Urothelium cell line (cell line): ENCODE data around the gene KLK5.
A peak's percentile ranks its signal among the peaks of the same experiment; 100 is the strongest.
"Not testable (repeated sequence)": the region's sequence is repeated elsewhere in the genome, so short reads cannot be mapped to it uniquely, and the experiment has no call there.

ENCODE experiments used
- DNase-seq: peaks from one replicate; pipeline ENCODE4 v3.0.0; 2011; ENCODE audit warnings: low spot score, mixed read lengths
- FAIRE-seq: peaks from 2 replicates; lab custom pipeline; 2011; peaks lifted over from hg19 to GRCh38; lab: Jason Lieb, UNC

The KLK5 gene, protein sequence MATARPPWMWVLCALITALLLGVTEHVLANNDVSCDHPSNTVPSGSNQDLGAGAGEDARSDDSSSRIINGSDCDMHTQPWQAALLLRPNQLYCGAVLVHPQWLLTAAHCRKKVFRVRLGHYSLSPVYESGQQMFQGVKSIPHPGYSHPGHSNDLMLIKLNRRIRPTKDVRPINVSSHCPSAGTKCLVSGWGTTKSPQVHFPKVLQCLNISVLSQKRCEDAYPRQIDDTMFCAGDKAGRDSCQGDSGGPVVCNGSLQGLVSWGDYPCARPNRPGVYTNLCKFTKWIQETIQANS

DNA sequence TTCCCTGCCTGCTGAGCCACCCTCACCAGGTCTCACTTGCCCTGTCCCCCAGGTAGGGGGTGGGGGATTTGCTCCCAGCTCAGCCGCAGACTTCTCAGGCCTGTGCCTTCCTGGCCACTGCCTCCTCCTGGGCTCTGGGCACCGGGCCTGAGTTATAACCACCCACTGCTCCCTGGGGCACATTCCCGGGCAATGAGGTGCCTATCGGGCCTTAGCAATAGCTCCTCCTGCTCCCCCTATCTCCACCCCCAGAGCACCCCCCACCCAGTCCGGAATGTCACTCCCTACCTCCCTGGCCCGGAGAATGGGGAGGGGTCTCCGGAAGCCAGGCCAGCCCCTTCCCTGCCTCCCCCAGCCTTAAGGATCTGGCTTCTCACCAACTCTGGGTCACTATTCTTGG lies at the start of gene KLK5:
Gene KLK5, minus strand, starts transcription at position 129 of the 400 bp plus-strand sequence. CDS start 381 bp downstream, outside the sequence.
- FAIRE-seq (no peak), DNase-seq (peak; percentile 33)

DNA sequence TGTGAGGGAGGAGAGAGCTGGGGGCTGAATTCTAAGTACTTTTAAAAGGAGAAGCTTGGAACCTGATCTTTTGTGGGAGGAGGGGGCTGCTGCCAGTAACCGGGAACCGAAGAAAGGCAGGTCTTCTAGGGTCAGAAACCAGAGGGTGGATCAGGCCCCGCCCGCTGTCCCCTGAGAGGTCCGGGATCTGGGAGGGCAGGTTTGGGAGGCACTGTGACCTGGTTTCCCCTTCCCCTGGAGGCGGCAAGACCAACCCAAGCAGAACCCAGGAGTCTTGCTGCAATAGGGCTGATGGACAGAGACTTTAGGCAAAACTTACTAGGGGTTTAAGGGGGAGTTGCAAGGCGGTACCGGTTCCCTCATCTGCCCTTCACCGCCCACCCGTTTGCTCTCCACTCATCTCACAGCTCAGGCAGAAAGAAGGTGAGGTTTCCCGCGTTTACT lies 49.3 kb upstream of the KLK5 start:
- no peak for FAIRE-seq
- DNase-seq: no peak

DNA sequence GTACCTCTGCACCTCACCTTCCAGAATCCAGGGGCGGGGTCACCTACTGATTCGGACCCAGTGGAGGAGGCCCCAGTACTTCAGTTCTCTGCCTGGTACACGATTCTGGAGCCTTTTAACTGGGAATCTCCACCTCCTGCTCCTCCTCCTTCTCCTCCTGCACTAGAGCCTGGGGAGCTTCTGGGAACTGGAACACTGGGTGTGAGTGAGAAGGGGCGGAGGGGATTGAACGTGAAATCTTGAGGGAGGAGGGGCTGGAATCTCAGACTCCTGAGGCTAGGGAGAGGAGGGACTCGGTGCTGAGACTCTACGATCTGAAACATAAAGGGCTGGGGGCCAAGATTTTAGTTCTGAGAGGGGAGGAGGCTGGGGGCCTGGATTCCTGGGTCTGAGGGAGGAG lies 48.7 kb upstream of the KLK5 start, which contains the start of gene KLK8:
Gene KLK8, minus strand, starts transcription at position 90 of the 400 bp plus-strand sequence. CDS start 437 bp downstream, outside the sequence.
- no peak for FAIRE-seq
- DNase-seq: no peak

DNA sequence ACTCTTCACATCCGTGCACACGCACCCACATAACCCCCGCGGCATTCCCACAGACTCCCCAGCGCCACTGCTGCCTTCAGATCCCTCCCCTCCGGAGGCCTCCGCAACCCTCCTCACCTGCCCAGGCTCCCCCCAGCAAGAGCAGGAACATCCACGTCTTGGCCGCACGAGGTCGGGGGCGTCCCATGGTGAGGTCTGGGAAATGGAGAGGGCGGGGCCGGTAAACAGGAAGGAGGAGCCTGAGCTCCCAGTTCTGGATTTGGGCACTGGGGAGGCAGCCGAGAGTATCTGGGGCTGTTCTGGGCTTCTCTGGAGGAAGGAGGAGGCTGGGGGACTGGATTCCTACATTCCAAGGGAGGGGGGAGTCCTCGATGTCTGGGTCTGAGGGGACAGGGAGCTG lies 48.1 kb upstream of the KLK5 start:
- no peak for DNase-seq
- FAIRE-seq: no peak

DNA sequence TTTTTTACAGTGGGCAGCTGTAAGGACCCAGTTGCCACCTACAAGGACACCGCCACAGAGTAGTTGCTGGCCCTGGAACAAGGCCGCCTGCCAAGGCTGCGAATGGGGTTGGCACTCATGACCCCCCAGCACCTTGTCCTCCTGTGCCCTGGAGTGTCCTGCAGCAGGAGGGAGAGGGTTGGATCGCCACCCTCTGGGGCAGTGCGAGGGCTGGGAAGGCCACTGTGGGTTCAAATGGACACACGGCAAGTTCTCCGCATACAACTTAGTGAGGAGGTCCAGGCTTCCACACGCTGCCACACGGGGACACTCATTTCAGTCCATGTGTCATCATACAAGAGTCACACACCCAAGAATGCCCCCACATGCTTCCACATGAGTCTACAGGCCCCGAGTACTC lies 47.6 kb upstream of the KLK5 start:
- DNase-seq (no peak), FAIRE-seq (peak; percentile 40)

DNA sequence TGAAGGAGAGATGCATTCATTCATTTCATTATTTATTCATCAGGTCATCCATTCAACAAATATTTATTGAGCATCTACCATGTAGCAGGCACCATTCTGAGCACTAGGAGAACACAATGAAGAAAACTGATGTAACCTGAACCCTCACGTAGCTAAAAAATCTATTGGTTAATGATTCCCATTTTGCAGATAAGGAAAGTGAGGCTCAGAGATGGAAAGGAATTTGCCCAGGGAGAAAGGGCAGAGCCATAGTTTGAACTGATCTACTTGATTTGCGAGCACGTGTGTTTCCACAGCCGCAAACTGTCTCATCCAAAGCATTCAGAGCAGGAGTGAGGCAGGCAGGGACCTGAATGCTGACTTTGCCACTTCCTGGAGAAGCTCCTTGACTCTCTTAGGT lies 45.8 kb upstream of the KLK5 start:
- no peak for FAIRE-seq
- no peak for DNase-seq

DNA sequence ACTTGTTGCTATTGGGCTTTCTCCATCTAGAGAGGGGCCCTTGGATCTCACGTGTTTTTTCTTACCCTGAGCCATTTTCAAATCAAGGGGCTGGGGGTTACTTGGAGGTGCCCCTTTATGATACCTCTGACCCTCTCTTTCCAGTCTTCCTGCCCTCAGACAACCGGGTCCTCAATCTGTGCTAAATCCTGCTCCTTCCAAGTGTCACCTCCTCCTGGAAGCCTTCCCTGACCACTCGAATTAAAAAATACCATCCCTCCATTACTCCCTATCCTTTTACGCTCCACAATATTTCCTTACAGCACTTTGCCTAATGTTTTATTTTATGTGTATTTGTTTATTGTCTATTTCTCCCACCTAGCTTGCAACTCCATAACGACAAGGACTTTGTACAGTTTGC lies 45.2 kb upstream of the KLK5 start:
- DNase-seq (no peak), FAIRE-seq (no peak)

DNA sequence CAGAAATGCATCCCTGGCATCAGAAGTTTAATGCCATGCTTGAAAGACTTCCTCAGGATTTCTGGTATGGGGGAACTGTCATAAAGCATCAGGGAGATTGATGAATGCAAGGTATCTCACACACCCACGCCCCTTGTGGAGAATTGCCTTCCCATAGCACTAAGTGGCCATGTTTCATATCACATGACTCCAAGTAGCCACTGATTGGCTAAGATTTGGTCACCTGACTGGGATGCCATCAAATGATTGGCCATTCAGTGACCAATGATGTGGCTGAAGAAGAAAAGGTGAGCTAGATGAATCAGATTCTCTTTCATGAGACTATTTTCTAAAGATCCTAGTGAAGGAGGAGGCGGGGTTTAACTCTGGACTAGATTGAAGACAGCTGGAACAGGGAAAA lies 41.3 kb upstream of the KLK5 start:
- no peak for FAIRE-seq
- DNase-seq: no peak

DNA sequence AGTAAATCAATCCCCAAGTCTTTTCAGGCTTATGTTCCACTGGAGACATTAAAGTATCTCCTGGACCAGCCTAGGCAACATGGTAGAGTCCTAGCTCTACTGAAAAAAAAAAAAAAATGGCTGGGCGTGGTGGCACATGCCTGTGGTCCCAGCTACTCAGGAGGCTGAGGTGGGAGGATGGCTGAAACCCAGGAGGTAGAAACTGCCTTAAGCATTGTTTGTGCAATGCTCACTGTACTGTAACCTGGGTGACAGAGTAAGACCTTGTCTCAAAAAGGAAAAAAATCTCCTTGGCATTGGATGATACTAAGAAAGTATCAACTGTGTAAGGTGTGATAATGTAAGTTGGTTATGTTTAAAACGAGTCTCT lies 39.8 kb upstream of the KLK5 start:
- FAIRE-seq (no peak), DNase-seq (no peak)

DNA sequence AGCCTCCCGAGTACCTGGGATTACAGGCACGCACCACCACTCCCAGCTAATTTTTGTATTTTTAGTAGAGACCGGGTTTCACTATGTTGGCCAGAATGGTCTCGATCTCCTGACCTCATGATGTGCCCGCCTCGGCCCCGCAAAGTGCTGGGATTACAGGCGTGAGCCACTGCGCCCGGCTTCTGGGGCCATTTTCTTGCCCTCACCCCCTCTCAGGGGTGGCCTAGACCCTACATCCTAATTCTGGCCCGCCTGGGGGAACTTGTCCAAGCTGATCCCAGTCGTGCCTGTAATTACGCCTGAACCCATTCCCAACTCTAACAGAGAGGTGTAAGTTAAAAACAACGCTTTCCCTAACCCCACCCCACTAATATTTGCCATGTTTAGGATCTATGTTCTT lies 31.6 kb upstream of the KLK5 start:
- not testable (repeated sequence) for FAIRE-seq, DNase-seq

DNA sequence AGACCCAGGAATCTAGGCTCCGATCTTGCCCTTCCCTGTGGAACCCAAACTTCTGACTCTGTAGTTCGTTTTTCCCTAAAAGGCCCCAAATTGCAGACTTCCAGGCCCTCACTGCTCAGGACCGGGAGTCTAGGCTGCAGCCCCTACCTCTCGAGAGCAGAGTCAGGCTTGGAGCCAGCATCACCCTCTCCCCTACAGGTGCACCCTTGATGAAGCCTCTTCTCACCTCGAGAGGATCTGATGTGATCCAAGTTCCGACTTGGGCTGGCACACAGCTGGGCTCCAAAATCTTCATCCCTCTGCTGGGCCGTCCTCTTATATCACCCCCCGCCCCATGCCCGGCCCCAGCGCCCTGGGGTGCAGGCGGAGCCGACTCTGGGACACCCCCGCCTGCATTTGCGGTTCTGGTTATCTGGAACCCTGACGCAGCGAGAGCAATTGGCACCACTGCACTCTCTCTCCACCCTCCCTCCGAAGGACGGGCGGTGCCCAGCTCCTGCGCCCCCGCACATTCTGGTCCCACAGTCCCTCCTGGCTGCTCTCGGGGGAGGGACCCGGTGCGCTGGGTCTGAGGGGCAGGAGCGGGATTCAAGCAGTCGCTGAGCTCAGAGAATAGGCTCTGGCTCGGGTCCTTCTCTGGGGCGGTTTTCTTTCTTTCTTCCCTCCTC lies 30.9 kb upstream of the KLK5 start, which contains the start of gene KLK7:
Gene KLK7, minus strand, starts transcription at position 293 of the 668 bp plus-strand sequence. CDS start 1,518 bp downstream, outside the sequence.
- DNase-seq (no peak), FAIRE-seq (no peak)

DNA sequence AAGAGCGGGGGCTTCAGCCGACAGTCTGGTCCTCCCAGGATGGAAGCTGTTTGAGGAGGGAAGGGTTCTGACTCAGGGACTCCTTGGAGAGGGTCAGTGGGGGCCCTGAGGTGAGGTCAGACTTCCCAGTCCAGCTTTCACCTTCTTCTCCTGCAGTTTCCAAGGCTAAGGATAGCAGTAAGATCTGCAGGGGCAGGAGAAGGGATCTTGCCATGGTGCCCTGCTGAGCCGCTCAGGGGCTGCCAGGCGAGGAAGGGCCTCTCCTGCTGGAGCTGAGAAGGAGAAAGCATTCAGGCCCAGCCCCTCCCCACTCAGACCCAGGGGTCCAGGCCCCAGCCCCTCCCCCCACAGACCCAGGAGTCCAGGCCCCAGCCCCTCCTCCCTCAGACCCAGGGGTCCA lies 29.3 kb upstream of the KLK5 start:
- DNase-seq (no peak), FAIRE-seq (no peak)

DNA sequence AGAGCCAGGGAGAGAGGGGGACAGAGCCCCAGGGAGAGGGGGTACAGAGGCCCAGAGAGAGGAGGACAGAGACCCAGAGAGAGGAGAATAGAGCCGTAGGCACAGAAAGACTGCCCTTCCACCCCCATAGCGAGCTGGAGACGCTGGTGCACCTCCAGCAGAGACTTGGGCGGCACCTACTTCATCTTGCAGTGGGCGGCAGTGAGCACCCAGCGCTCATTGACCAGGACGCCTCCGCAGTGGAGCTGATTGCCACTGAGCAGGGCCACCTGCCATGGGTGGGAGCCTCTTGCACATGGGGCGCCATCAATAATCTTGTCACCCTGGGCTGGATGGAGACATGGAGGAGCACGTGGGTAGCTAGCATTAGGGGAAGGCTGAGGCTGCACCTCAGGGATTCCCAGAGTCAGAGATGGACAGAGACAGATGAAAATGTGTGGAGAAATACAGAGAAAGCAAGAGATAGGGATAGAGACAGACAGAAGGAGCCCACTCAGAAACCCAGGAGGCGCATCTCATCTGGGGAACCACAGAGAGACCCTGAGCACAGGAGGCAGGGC lies 28.8 kb upstream of the KLK5 start:
- DNase-seq (no peak), FAIRE-seq (no peak)

DNA sequence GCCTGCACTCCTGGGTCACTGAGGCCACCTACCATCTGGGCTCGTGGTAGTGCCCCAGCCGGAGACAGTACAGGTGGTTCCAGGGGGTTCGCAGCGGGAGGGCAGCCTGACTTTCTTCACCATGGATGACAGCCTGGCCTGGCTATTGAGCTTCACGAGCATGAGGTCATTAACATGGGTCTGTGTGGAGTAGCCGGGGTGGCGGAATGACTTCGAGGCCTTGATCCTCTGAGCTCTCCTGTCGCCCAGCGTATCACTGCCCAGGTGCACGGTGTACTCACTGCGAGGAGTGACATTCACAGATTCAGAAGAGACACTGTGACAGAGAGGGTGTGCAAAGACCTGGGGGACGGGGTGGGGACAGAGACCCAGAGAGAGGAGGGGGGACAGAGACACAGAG lies 27.4 kb upstream of the KLK5 start:
- FAIRE-seq: no peak

DNA sequence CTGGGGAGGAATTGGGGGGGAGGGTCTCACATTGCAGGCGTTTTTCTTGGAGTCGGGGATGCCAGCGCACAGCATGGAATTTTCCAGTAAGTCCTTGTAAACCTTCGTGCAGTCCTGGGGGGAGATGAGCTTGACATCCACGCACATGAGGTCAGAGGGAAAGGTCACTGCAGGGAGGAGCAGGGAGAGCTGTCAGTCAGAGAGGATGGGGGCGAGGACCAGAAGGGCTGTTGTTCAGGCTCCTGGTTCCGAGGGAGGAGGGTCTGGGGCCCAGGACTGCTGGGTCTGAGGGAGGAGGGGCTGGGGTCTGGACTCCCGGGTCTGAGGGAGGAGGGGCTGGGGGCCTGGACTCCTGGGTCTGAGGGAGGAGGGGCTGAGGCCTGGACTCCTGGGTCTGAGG lies 26.9 kb upstream of the KLK5 start:
- FAIRE-seq (no peak), DNase-seq (no peak)

More for the DNA sequence above, 27.4 kb upstream of the KLK5 start:
- DNase-seq: no peak

DNA sequence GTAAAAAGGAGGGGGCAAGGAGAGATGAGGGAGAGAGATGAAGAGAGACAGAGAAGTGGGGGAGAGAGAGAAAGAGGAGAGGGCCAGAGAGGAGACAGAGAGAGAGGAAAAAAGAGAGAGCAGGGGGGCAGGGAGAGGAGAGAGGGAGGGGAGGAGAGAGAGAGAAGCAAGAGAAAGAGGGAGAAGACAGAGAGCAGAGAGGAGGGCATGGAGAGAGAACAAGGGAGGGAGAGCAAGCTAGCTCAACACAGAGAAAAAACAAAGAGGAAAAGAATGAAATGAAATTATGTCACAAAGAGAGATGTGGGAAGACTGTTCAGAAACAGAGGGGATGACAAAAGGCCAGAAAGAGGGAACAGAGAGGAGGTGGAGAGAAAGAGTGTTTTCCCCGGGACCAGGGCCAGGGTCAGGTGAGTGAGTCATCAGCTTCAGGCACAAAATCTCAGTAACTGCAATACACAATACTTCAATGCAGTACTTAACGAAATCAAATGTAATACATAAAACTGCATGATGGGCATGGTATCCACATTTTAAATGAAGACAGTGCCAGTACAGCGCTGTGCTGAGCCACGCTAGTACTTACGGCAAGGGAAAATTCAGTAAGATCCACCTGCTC lies 26.0 kb upstream of the KLK5 start:
- peak; percentile 57 for DNase-seq
- FAIRE-seq: no peak

DNA sequence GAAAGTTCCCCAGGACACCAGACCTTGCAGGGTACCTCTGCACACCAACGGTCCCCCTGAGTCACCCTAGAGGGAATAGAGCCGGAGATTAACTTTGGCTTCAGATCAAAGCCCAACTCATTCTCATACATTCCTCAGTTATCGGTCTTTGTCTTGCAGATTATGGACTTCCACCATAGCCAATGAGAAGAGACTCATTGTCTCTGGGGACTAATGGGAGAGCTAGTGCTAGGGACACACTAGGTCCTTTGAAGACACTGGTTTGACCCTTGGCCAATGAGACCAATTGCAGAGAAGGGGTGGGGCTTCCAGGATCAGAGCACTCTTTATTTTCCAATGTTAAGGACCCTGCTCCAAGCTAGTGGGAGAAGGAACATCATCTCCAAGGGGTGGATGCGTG lies 24.8 kb upstream of the KLK5 start:
- DNase-seq (no peak), FAIRE-seq (no peak)

DNA sequence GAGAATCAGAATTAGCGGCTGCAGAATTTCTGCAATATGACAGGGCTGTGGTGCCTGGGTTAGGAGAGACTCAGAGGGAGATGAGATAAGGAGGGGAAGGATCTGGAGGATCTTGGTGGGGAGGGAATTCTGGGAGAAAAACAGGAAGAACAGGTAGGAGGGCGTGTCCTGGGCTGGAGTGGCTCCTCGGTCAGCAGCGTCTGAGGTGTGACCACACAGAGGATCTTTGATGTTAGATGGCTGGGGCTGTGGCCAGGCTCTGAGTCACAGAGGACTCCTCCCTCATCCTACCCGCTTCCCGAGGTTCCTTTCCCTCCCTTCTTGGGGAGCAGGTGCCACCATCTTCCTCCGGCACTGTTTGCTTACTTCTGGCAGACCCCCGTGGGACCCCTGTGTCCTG lies 22.9 kb upstream of the KLK5 start:
- DNase-seq: peak; percentile 78
- no peak for FAIRE-seq

DNA sequence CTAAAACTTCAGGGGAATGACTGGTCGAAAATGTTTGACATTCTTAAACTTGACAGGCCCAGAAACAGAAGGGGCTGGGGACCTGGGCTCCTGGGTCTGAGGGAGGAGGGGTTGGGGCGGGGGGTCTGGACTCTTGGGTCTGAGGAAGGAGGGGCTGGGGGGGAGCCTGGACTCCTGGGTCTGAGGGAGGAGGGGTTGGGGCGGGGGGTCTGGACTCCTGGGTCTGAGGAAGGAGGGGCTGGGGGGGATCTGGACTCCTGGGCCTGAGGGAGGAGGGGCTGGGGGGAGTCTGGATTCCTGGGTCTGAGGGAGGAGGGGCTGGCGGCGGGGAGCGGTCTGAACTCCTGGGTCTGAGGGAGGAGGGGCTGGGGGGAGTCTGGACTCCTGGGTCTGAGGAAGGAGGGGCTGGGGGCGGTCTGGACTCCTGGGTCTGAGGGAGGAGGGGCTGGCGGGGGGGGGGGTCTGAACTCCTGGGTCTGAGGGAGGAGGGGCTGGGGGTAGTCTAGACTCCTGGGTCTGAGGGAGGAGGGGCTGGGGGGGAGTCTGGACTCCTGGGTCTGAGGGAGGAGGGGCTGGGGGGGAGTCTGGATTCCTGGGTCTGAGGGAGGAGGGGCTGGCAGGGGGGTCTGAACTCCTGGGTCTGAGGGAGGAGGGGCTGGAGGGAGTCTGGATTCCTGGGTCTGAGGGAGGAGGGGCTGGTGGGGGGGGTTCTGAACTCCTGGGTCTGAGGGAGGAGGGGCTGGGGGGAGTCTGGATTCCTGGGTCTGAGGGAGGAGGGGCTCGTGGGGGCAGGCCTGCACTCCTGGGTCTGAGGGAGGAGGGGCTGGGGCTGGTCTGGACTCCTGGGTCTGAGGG lies 22.1 kb upstream of the KLK5 start:
- no peak for FAIRE-seq
- no peak for DNase-seq

DNA sequence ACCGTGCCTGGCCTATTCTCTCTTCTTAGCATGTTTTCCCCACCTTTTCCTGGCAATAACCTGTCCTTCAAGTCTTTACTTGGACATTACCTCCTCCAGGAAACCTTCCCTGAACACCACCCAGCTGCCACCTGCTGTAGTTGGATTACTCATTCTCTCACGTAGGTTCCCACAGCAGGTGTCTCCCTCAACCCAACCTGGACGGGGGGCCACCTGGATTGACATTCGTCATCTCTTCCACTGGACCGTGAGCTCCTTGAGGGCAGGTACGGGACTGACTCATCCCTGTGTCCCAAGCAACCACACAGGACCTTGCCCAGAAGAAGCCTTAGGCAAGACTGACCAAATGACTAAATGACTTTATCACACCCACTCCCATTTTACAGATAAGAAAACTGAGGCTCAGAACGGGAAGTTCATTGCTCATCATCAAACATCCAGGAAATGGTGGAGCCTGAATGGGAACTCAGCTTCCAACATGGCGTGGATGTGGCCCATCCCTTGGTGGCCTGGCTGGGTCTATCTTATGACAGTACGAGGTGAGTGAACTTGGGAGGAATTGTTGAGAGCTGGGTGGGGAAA lies 20.0 kb upstream of the KLK5 start:
- DNase-seq (no peak), FAIRE-seq (no peak)
